GM21529 (cell line): ENCODE results near the gene ARL2.

ENCODE experiments used
- ATAC-seq: cut with Tn5 transposase; IDR thresholded peaks from one replicate; pipeline ENCODE4 v1.9.1; 2021; ENCODE audit not compliant: unreplicated experiment

Gene ARL2

GRCh38 chr11:65045061-65045460 is 31.1 kb downstream of the ARL2 start:
- no peak for ATAC-seq

GRCh38 chr11:65045728-65046127 is 31.8 kb downstream of the ARL2 start:
- no peak for ATAC-seq

- ATAC-seq: no peak
These were observed 33.8 kb downstream of the ARL2 start for GRCh38 chr11:65047581-65048422.

- no peak for ATAC-seq
These were observed 37.5 kb downstream of the ARL2 start for GRCh38 chr11:65051398-65051858.

GRCh38 chr11:65053827-65054508 is 40.0 kb downstream of the ARL2 start:
- ATAC-seq: no peak

- no peak for ATAC-seq
These were observed 41.6 kb downstream of the ARL2 start for GRCh38 chr11:65055538-65055937.

- ATAC-seq: no peak
These were observed 43.0 kb downstream of the ARL2 start for GRCh38 chr11:65056999-65057398.

- no peak for ATAC-seq
These were observed 43.6 kb downstream of the ARL2 start for GRCh38 chr11:65057526-65057925.

- no peak for ATAC-seq
These were observed 44.1 kb downstream of the ARL2 start for GRCh38 chr11:65058012-65058411.

- ATAC-seq: no peak
These were observed 44.6 kb downstream of the ARL2 start, which contains the start of gene NAALADL1 for GRCh38 chr11:65058419-65059054. Gene NAALADL1, minus strand, starts transcription at chr11:65058553. Its CDS starts 32 bp downstream, at chr11:65058521.

GRCh38 chr11:65059523-65059922 is 45.6 kb downstream of the ARL2 start:
- no peak for ATAC-seq

- no peak for ATAC-seq
These were observed 46.2 kb downstream of the ARL2 start for GRCh38 chr11:65059959-65060824.

GRCh38 chr11:65060913-65061408 is 47.0 kb downstream of the ARL2 start:
- ATAC-seq: no peak

GRCh38 chr11:65063532-65063931 is 49.6 kb downstream of the ARL2 start:
- no peak for ATAC-seq

- no peak for ATAC-seq
These were observed 50.9 kb downstream of the ARL2 start for GRCh38 chr11:65064847-65065240.

GRCh38 chr11:65065851-65066250 is 51.9 kb downstream of the ARL2 start:
- no peak for ATAC-seq

- ATAC-seq: no peak
These were observed 52.4 kb downstream of the ARL2 start for GRCh38 chr11:65066315-65066714.

- no peak for ATAC-seq
These were observed 52.9 kb downstream of the ARL2 start for GRCh38 chr11:65066805-65067291.

- ATAC-seq: no peak
These were observed 53.5 kb downstream of the ARL2 start for GRCh38 chr11:65067446-65067845.

GRCh38 chr11:65069217-65069616 is 55.3 kb downstream of the ARL2 start:
- no peak for ATAC-seq
